ENCODE measurements around the gene OR2B6.

Gene OR2B6

GRCh38 chr6:28002161-28002560 lies 45.1 kb downstream of the OR2B6 start:
- H3K36me3 ChIP-seq (ENCODE audit: insufficient read depth, low read length), result no peaks in the 10 kb centered on the region
- H3K4me2 ChIP-seq (ENCODE audit: low read length), result no peak overlapping the region
- no peaks in the 10 kb centered on the region for H3K9me3 ChIP-seq (ENCODE audit: low read length)
- H3K27me3 ChIP-seq (ENCODE audit: insufficient read depth, low read length), result no peaks in the 10 kb centered on the region
- H3K9me2 ChIP-seq (ENCODE audit: low read depth, low read length), result no peaks in the 10 kb centered on the region
- no peaks in the 10 kb centered on the region for H3K4me1 ChIP-seq (ENCODE audit: insufficient read depth, low read length, severe bottlenecking)
- H2AFZ ChIP-seq (ENCODE audit: low read length), result no peak overlapping the region
- no peaks in the 10 kb centered on the region for H3F3A ChIP-seq (ENCODE audit: insufficient read depth, low read length)
- H3K4me3 ChIP-seq (ENCODE audit: low read depth, low read length, poor library complexity, severe bottlenecking), result no peak overlapping the region
- H3K27ac ChIP-seq (ENCODE audit: low read depth, low read length, poor library complexity, severe bottlenecking), result no peak overlapping the region
- H4K20me1 ChIP-seq (ENCODE audit: insufficient read depth, low read length), result no peaks in the 10 kb centered on the region
- no peak overlapping the region for H3K9ac ChIP-seq (ENCODE audit: low read length)
- H3K79me2 ChIP-seq (ENCODE audit: insufficient read depth, low read length), result no peaks in the 10 kb centered on the region
- TF ChIP-seq, protein P1, sequence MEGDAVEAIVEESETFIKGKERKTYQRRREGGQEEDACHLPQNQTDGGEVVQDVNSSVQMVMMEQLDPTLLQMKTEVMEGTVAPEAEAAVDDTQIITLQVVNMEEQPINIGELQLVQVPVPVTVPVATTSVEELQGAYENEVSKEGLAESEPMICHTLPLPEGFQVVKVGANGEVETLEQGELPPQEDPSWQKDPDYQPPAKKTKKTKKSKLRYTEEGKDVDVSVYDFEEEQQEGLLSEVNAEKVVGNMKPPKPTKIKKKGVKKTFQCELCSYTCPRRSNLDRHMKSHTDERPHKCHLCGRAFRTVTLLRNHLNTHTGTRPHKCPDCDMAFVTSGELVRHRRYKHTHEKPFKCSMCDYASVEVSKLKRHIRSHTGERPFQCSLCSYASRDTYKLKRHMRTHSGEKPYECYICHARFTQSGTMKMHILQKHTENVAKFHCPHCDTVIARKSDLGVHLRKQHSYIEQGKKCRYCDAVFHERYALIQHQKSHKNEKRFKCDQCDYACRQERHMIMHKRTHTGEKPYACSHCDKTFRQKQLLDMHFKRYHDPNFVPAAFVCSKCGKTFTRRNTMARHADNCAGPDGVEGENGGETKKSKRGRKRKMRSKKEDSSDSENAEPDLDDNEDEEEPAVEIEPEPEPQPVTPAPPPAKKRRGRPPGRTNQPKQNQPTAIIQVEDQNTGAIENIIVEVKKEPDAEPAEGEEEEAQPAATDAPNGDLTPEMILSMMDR (IDR thresholded peaks at IDR 0.05; ENCODE audit: low read length), result no peak
- TF ChIP-seq EZH2 (IDR thresholded peaks at IDR 0.05; ENCODE audit: borderline replicate concordance, low read length), result no peak

DNA sequence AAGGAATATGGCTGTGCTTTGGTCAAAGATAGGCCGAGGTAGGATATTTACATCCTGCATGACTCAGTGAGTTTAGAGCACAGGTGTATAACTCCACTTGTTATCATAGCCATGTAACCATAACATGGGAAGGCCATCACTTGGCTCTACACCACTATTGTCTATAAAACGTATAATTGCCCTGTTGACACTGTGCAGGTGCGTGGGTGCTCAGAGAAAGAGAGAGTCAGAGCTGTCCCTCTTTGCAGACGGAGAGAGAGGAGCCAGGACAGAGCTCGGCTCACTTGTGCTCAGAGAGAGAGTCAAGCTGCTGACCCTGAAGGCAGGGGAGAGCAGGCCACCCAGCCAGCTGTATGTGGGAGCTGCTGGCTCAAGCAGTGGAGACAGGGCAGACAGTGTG lies 46.0 kb downstream of the OR2B6 start:
- H3K36me3 ChIP-seq (ENCODE audit: insufficient read depth, low read length), result no peaks in the 10 kb centered on the region
- no peak overlapping the region for H2AFZ ChIP-seq (ENCODE audit: low read length)
- H3K4me2 ChIP-seq (ENCODE audit: low read length), result no peak overlapping the region
- H3K79me2 ChIP-seq (ENCODE audit: insufficient read depth, low read length), result no peaks in the 10 kb centered on the region
- no peaks in the 10 kb centered on the region for H4K20me1 ChIP-seq (ENCODE audit: insufficient read depth, low read length)
- no peaks in the 10 kb centered on the region for H3F3A ChIP-seq (ENCODE audit: insufficient read depth, low read length)
- H3K9me3 ChIP-seq (ENCODE audit: low read length), result no peaks in the 10 kb centered on the region
- H3K9ac ChIP-seq (ENCODE audit: low read length), result no peak overlapping the region
- no peaks in the 10 kb centered on the region for H3K27me3 ChIP-seq (ENCODE audit: insufficient read depth, low read length)
- no peak overlapping the region for H3K4me3 ChIP-seq (ENCODE audit: low read depth, low read length, poor library complexity, severe bottlenecking)
- no peak for TF ChIP-seq EZH2 (IDR thresholded peaks at IDR 0.05; ENCODE audit: borderline replicate concordance, low read length)
- TF ChIP-seq, protein P1 (IDR thresholded peaks at IDR 0.05; ENCODE audit: low read length), result no peak
- no peaks in the 10 kb centered on the region for H3K9me2 ChIP-seq (ENCODE audit: low read depth, low read length)
- H3K4me1 ChIP-seq (ENCODE audit: insufficient read depth, low read length, severe bottlenecking), result no peaks in the 10 kb centered on the region
- no peak overlapping the region for H3K27ac ChIP-seq (ENCODE audit: low read depth, low read length, poor library complexity, severe bottlenecking)

DNA sequence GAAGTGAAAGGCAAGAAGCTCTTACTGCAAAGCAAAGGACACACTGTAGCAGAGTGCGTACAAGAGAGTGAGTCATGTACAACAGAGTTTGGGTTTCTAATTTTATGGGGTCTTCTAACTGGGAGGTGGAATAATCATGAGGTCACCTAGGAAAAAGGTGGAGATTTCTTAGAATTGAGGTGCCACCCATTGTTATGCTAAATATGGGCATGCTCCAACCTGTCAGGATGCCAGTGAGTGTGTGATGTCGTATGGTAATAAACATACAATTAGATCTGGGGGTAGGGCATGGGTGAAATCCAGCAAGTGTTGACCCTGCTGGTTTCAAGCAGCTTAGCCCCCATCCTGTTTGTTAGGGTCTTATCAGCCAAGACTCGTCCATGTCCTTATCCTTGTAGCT lies 46.6 kb downstream of the OR2B6 start:
- Histone ChIP-seq H2AFZ (ENCODE audit: low read length) (no peak overlapping the region), H3K4me3 (ENCODE audit: low read depth, low read length, poor library complexity, severe bottlenecking) (no peak overlapping the region), H3K9me2 (ENCODE audit: low read depth, low read length) (no peaks in the 10 kb centered on the region), H3K9me3 (ENCODE audit: low read length) (no peaks in the 10 kb centered on the region), H3K36me3 (ENCODE audit: insufficient read depth, low read length) (no peaks in the 10 kb centered on the region), H3K27me3 (ENCODE audit: insufficient read depth, low read length) (no peaks in the 10 kb centered on the region), H3K9ac (ENCODE audit: low read length) (no peak overlapping the region), H3K4me2 (ENCODE audit: low read length) (no peak overlapping the region), H4K20me1 (ENCODE audit: insufficient read depth, low read length) (no peaks in the 10 kb centered on the region), H3F3A (ENCODE audit: insufficient read depth, low read length) (no peaks in the 10 kb centered on the region), H3K27ac (ENCODE audit: low read depth, low read length, poor library complexity, severe bottlenecking) (no peak overlapping the region), H3K79me2 (ENCODE audit: insufficient read depth, low read length) (no peaks in the 10 kb centered on the region), H3K4me1 (ENCODE audit: insufficient read depth, low read length, severe bottlenecking) (no peaks in the 10 kb centered on the region)
- TF ChIP-seq, protein P1 (IDR thresholded peaks at IDR 0.05; ENCODE audit: low read length), result no peak
- no peak for TF ChIP-seq EZH2 (IDR thresholded peaks at IDR 0.05; ENCODE audit: borderline replicate concordance, low read length)

Measured in OCI-LY1 (cell line).